Stomach smooth muscle (tissue), 2 donors: ENCODE results near the gene IGDCC3.

Source experiments
- H3K27ac ChIP-seq: one replicate; pipeline ENCODE4 v1.7.0; 2013; ENCODE audit warnings: mild to moderate bottlenecking, low read length, inconsistent platforms
- H3K27me3 ChIP-seq, 2 donors: one replicate each; pipeline ENCODE4 v1.7.0; 2013; ENCODE audit warnings: low read length in 2 of 2; ENCODE audit not compliant: insufficient read depth in 2 of 2, control insufficient read depth in 1 of 2
- H3K36me3 ChIP-seq, 2 donors: one replicate each; pipeline ENCODE4 v1.7.0; 2013; ENCODE audit warnings: low read length in 2 of 2; ENCODE audit not compliant: control insufficient read depth in 2 of 2, insufficient read depth in 2 of 2
- H3K4me1 ChIP-seq: one replicate; pipeline ENCODE4 v1.7.0; 2013; ENCODE audit warnings: low read length; ENCODE audit not compliant: control insufficient read depth, insufficient read depth
- H3K4me3 ChIP-seq, 2 donors: one replicate each; pipeline ENCODE4 v1.7.0; 2013; ENCODE audit warnings: low read length in 2 of 2
- H3K9ac ChIP-seq, 2 donors: one replicate each; pipeline ENCODE4 v1.7.0; 2013; ENCODE audit warnings: low read length in 2 of 2, mild to moderate bottlenecking in 1 of 2
- H3K9me3 ChIP-seq, 2 donors: one replicate each; pipeline ENCODE4 v1.7.0; 2013; ENCODE audit warnings: low read length in 2 of 2; ENCODE audit not compliant: control insufficient read depth in 2 of 2
- donor health status: healthy.
- donor health status: Pancreatic carcinoma.

Gene IGDCC3

GRCh38 chr15:65323071-65323511 lies 54.7 kb downstream of the IGDCC3 start:
- Histone ChIP-seq H3K9me3 (no peaks in the 10 kb centered on the region), H3K27me3 (no peaks in the 10 kb centered on the region), H3K27ac (no peak overlapping the region), H3K4me1 (peaks cover 6% of the 10 kb centered on the region), H3K36me3 (no peaks in the 10 kb centered on the region), H3K4me3 (no peak overlapping the region), H3K9ac (no peak overlapping the region)

GRCh38 chr15:65318870-65319356 lies 58.9 kb downstream of the IGDCC3 start:
- H3K4me3 ChIP-seq = no peak overlapping the region
- no peaks in the 10 kb centered on the region for H3K9me3 ChIP-seq
- no peak overlapping the region for H3K9ac ChIP-seq
- H3K27me3 ChIP-seq = no peaks in the 10 kb centered on the region
- no peaks in the 10 kb centered on the region for H3K36me3 ChIP-seq
- peaks cover 6% of the 10 kb centered on the region for H3K4me1 ChIP-seq
- H3K27ac ChIP-seq = no peak overlapping the region

- no peak overlapping the region for H3K27ac ChIP-seq
- H3K9ac ChIP-seq = no peak overlapping the region
Observed at GRCh38 chr15:65312400-65312916, 65.3 kb downstream of the IGDCC3 start.

GRCh38 chr15:65311760-65312159 lies 66.0 kb downstream of the IGDCC3 start:
- Histone ChIP-seq H3K9me3 (no peaks in the 10 kb centered on the region), H3K27ac (no peak overlapping the region), H3K9ac (no peak overlapping the region)

More at GRCh38 chr15:65312400-65312916, 65.3 kb downstream of the IGDCC3 start:
- Histone ChIP-seq H3K36me3 (no peaks in the 10 kb centered on the region), H3K27me3 (no peaks in the 10 kb centered on the region), H3K4me1 (no peaks in the 10 kb centered on the region), H3K4me3 (no peak overlapping the region), H3K9me3 (no peaks in the 10 kb centered on the region)

GRCh38 chr15:65310431-65311137 lies 67.2 kb downstream of the IGDCC3 start:
- H3K4me1 ChIP-seq = peaks cover 3% of the 10 kb centered on the region
- no peak overlapping the region for H3K27ac ChIP-seq
- no peak overlapping the region for H3K9ac ChIP-seq
- no peaks in the 10 kb centered on the region for H3K36me3 ChIP-seq
- H3K9me3 ChIP-seq = no peaks in the 10 kb centered on the region
- no peaks in the 10 kb centered on the region for H3K27me3 ChIP-seq
- no peak overlapping the region for H3K4me3 ChIP-seq

More at GRCh38 chr15:65311760-65312159, 66.0 kb downstream of the IGDCC3 start:
- Histone ChIP-seq H3K36me3 (no peaks in the 10 kb centered on the region), H3K27me3 (no peaks in the 10 kb centered on the region), H3K4me3 (no peak overlapping the region), H3K4me1 (no peaks in the 10 kb centered on the region)

- H3K4me1 ChIP-seq = peaks cover 6% of the 10 kb centered on the region
- H3K27ac ChIP-seq = no peak overlapping the region
- H3K9me3 ChIP-seq = no peaks in the 10 kb centered on the region
- no peak overlapping the region for H3K4me3 ChIP-seq
- H3K9ac ChIP-seq = no peak overlapping the region
- no peaks in the 10 kb centered on the region for H3K36me3 ChIP-seq
- H3K27me3 ChIP-seq = no peaks in the 10 kb centered on the region
Observed at GRCh38 chr15:65309882-65310418, 67.9 kb downstream of the IGDCC3 start.

- Histone ChIP-seq H3K4me1 (peaks cover 14% of the 10 kb centered on the region), H3K27ac (no peak overlapping the region), H3K36me3 (no peaks in the 10 kb centered on the region), H3K9me3 (no peaks in the 10 kb centered on the region), H3K4me3 (no peak overlapping the region), H3K9ac (no peak overlapping the region), H3K27me3 (no peaks in the 10 kb centered on the region)
Observed at GRCh38 chr15:65307978-65308377, 69.8 kb downstream of the IGDCC3 start.

- H3K27ac ChIP-seq = no peak overlapping the region
- H3K9ac ChIP-seq = no peak overlapping the region
- H3K27me3 ChIP-seq = no peaks in the 10 kb centered on the region
- H3K4me1 ChIP-seq = peaks cover 14% of the 10 kb centered on the region
- H3K36me3 ChIP-seq = no peaks in the 10 kb centered on the region
- no peak overlapping the region for H3K4me3 ChIP-seq
- H3K9me3 ChIP-seq = no peaks in the 10 kb centered on the region
Observed at GRCh38 chr15:65306551-65306950, 71.3 kb downstream of the IGDCC3 start.

- no peak overlapping the region for H3K27ac ChIP-seq
Observed at GRCh38 chr15:65305776-65306175, 72.0 kb downstream of the IGDCC3 start.

GRCh38 chr15:65305150-65305758 lies 72.5 kb downstream of the IGDCC3 start:
- Histone ChIP-seq H3K27ac (peak overlapping the region; percentile 89), H3K27me3 (no peaks in the 10 kb centered on the region), H3K4me3 (peak overlapping the region; percentile 65 to 69), H3K9me3 (no peaks in the 10 kb centered on the region), H3K36me3 (no peaks in the 10 kb centered on the region), H3K9ac (peak overlapping the region; percentile 86 to 93), H3K4me1 (peaks cover 14% of the 10 kb centered on the region)

More at GRCh38 chr15:65305776-65306175, 72.0 kb downstream of the IGDCC3 start:
- no peaks in the 10 kb centered on the region for H3K27me3 ChIP-seq
- no peaks in the 10 kb centered on the region for H3K36me3 ChIP-seq
- H3K4me3 ChIP-seq = no peak overlapping the region
- H3K4me1 ChIP-seq = peaks cover 14% of the 10 kb centered on the region
- no peak overlapping the region for H3K9ac ChIP-seq
- H3K9me3 ChIP-seq = no peaks in the 10 kb centered on the region
